AG09309 (cell line): ENCODE results near the gene ASCC3.

Source experiments
- DNase-seq: peaks from one replicate; pipeline ENCODE4 v3.0.0-alpha.2; 2010; ENCODE audit warnings: low read depth
- H3K4me3 ChIP-seq: 2 replicates; pipeline ENCODE4 v1.5.1; 2011; ENCODE audit warnings: mild to moderate bottlenecking, low read depth, low read length, moderate library complexity; ENCODE audit not compliant: control insufficient read depth
- TF ChIP-seq, protein P1 (sequence below): IDR thresholded peaks from 2 replicates; pipeline ENCODE4 v1.5.1; 2011; ENCODE audit warnings: mild to moderate bottlenecking, low read depth, low read length, inconsistent platforms; ENCODE audit not compliant: insufficient read depth, control insufficient read depth; ENCODE audit errors: missing control alignments

Gene ASCC3

DNA sequence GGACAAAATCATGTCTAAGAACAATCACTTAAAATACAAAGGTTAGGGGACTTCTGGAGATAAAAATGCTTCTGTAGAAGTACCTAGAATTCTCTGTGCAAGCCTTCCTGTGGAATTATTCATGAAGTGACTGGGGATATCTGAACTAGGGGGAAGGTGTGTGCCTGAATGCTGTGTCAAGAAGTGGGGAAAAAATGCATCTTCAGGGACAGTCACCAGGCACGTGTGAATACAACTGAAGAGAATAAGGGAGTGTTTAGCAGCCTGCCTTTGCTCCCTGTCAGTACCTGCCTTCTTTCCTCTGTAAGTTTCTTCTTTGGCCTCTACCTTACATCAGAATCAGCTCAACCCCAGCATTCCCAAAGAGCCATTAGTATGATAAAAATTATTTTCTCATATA lies 201.0 kb downstream of the ASCC3 start:
- TF ChIP-seq, protein P1, sequence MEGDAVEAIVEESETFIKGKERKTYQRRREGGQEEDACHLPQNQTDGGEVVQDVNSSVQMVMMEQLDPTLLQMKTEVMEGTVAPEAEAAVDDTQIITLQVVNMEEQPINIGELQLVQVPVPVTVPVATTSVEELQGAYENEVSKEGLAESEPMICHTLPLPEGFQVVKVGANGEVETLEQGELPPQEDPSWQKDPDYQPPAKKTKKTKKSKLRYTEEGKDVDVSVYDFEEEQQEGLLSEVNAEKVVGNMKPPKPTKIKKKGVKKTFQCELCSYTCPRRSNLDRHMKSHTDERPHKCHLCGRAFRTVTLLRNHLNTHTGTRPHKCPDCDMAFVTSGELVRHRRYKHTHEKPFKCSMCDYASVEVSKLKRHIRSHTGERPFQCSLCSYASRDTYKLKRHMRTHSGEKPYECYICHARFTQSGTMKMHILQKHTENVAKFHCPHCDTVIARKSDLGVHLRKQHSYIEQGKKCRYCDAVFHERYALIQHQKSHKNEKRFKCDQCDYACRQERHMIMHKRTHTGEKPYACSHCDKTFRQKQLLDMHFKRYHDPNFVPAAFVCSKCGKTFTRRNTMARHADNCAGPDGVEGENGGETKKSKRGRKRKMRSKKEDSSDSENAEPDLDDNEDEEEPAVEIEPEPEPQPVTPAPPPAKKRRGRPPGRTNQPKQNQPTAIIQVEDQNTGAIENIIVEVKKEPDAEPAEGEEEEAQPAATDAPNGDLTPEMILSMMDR: no peak
- no peak overlapping the region for H3K4me3 ChIP-seq
- DNase-seq: no peak

- H3K4me3 ChIP-seq: no peak overlapping the region
- DNase-seq: no peak
- TF ChIP-seq, protein P1: no peak
Measured at GRCh38 chr6:100678027-100678426, 203.1 kb downstream of the ASCC3 start.

DNA sequence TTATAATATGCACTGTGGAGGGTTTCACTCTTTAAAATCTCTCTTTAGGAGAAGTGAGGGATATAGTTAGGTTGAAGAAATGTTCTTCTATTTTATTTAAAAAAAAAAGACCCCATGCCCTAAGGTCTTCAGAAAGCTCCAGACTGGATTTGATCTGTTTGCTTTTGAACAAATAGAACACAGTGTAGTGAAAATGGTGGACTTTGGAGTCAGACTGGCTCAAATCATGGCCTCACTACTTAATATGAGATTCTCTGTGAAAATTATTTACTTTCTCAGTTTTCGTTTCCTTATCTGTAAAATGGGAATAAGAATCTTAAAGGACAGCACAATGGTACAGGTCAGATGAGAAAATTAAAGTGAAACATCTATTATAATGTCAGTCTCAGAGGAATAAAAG lies 203.9 kb downstream of the ASCC3 start:
- DNase-seq: no peak
- TF ChIP-seq, protein P1: no peak
- H3K4me3 ChIP-seq: no peak overlapping the region

DNA sequence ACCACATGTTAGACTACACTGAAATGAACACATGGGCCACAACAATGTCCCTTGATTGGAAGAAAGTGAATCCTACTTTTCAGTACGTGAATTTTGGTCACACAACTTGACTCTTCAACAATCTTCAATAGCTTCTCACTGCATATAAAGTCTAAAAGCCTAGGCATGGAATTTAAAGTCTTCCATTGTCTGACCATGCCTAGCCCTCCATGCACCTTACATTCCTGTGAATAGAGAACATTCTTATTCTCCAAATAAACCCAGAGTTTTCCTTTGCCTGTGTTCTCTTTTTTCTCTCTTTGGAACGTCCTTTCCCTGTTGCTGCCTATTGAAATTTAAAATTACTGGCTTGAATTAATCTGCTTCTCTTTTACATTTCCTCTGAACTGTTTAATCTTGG lies 207.5 kb downstream of the ASCC3 start:
- TF ChIP-seq, protein P1: no peak
- no peak overlapping the region for H3K4me3 ChIP-seq
- DNase-seq: no peak

GRCh38 chr6:100671740-100672139 lies 209.4 kb downstream of the ASCC3 start:
- TF ChIP-seq, protein P1: no peak
- no peak for DNase-seq
- H3K4me3 ChIP-seq: no peak overlapping the region

- no peak overlapping the region for H3K4me3 ChIP-seq
- no peak for DNase-seq
- TF ChIP-seq, protein P1: no peak
Measured at GRCh38 chr6:100670056-100670455, 211.1 kb downstream of the ASCC3 start.

- no peak for DNase-seq
- no peak overlapping the region for H3K4me3 ChIP-seq
- TF ChIP-seq, protein P1: no peak
Measured at GRCh38 chr6:100665041-100665380, 216.1 kb downstream of the ASCC3 start.
